Measurements from ENCODE around the gene CBL.
"Not testable (repeated sequence)": the region's sequence is repeated elsewhere in the genome, so short reads cannot be mapped to it uniquely, and the experiment has no call there.

Gene CBL

GRCh38 chr11:119205080-119205479, 1.1 kb upstream of the CBL start:
- in situ Hi-C loops (cut with MboI; ENCODE audit: low pct_unique_long_range_greater_than_20kb, low sequenced_read_pairs): no loop called here

GRCh38 chr11:119206511-119207414, 624 bp downstream of the CBL start:
- peak; percentile 57 for DNase-seq
- in situ Hi-C loops (cut with MboI; ENCODE audit: low pct_unique_long_range_greater_than_20kb, low sequenced_read_pairs): no loop called here

More at GRCh38 chr11:119205080-119205479, 1.1 kb upstream of the CBL start:
- peak; percentile 61 for DNase-seq

- in situ Hi-C loops (cut with MboI; ENCODE audit: low pct_unique_long_range_greater_than_20kb, low sequenced_read_pairs): no loop called here
- no peak for DNase-seq
These were observed 1.3 kb downstream of the CBL start for GRCh38 chr11:119207415-119207960.

- in situ Hi-C loops (cut with MboI; ENCODE audit: low pct_unique_long_range_greater_than_20kb, low sequenced_read_pairs): no loop called here
- no peak for DNase-seq
These were observed 3.0 kb downstream of the CBL start for GRCh38 chr11:119209186-119209585.

- in situ Hi-C loops (cut with MboI; ENCODE audit: low pct_unique_long_range_greater_than_20kb, low sequenced_read_pairs): no loop called here
These were observed 3.9 kb downstream of the CBL start for GRCh38 chr11:119210050-119210449.

GRCh38 chr11:119218141-119218878, 12.2 kb downstream of the CBL start:
- in situ Hi-C loops (cut with MboI; ENCODE audit: low pct_unique_long_range_greater_than_20kb, low sequenced_read_pairs): no loop called here
- no peak for DNase-seq

More at GRCh38 chr11:119210050-119210449, 3.9 kb downstream of the CBL start:
- DNase-seq: no peak

GRCh38 chr11:119222308-119222707, 16.2 kb downstream of the CBL start:
- DNase-seq: no peak
- in situ Hi-C loops (cut with MboI; ENCODE audit: low pct_unique_long_range_greater_than_20kb, low sequenced_read_pairs): no loop called here

- in situ Hi-C loops (cut with MboI; ENCODE audit: low pct_unique_long_range_greater_than_20kb, low sequenced_read_pairs): no loop called here
- no peak for DNase-seq
These were observed 16.8 kb downstream of the CBL start for GRCh38 chr11:119222891-119223290.

GRCh38 chr11:119223856-119224255, 17.7 kb downstream of the CBL start:
- no peak for DNase-seq
- in situ Hi-C loops (cut with MboI; ENCODE audit: low pct_unique_long_range_greater_than_20kb, low sequenced_read_pairs): no loop called here

GRCh38 chr11:119228535-119229287, 22.6 kb downstream of the CBL start:
- peak; percentile 15 for DNase-seq
- in situ Hi-C loops (cut with MboI; ENCODE audit: low pct_unique_long_range_greater_than_20kb, low sequenced_read_pairs): not testable (repeated sequence)

- in situ Hi-C loops (cut with MboI; ENCODE audit: low pct_unique_long_range_greater_than_20kb, low sequenced_read_pairs): no loop called here
- DNase-seq: no peak
These were observed 23.1 kb downstream of the CBL start for GRCh38 chr11:119229288-119229672.

- DNase-seq: no peak
- in situ Hi-C loops (cut with MboI; ENCODE audit: low pct_unique_long_range_greater_than_20kb, low sequenced_read_pairs): no loop called here
These were observed 23.6 kb downstream of the CBL start for GRCh38 chr11:119229741-119230140.

GRCh38 chr11:119236490-119236889, 30.4 kb downstream of the CBL start:
- in situ Hi-C loops (cut with MboI; ENCODE audit: low pct_unique_long_range_greater_than_20kb, low sequenced_read_pairs): no loop called here
- DNase-seq: no peak

- in situ Hi-C loops (cut with MboI; ENCODE audit: low pct_unique_long_range_greater_than_20kb, low sequenced_read_pairs): no loop called here
- no peak for DNase-seq
These were observed 30.8 kb downstream of the CBL start for GRCh38 chr11:119236891-119237290.

- no peak for DNase-seq
- in situ Hi-C loops (cut with MboI; ENCODE audit: low pct_unique_long_range_greater_than_20kb, low sequenced_read_pairs): no loop called here
These were observed 31.4 kb downstream of the CBL start for GRCh38 chr11:119237515-119237914.

- in situ Hi-C loops (cut with MboI; ENCODE audit: low pct_unique_long_range_greater_than_20kb, low sequenced_read_pairs): no loop called here
- DNase-seq: no peak
These were observed 42.9 kb downstream of the CBL start for GRCh38 chr11:119248750-119249670.

GRCh38 chr11:119249671-119250010, 43.5 kb downstream of the CBL start:
- DNase-seq: no peak
- in situ Hi-C loops (cut with MboI; ENCODE audit: low pct_unique_long_range_greater_than_20kb, low sequenced_read_pairs): no loop called here

GRCh38 chr11:119251114-119251513, 45.0 kb downstream of the CBL start:
- in situ Hi-C loops (cut with MboI; ENCODE audit: low pct_unique_long_range_greater_than_20kb, low sequenced_read_pairs): no loop called here
- DNase-seq: no peak
